HEK293T (cell line): ENCODE data around the gene EID2B.

Experiments
- CTCF ChIA-PET: fragments of 350-600 bp; formaldehyde crosslinking; extraction: SDS; loops from one replicate; lab custom pipeline; 2021; ENCODE audit warnings: antibody characterized with exemption, inconsistent platforms; lab: Yijun Ruan, JAX
- POLR2A ChIA-PET: fragments of 350-600 bp; formaldehyde crosslinking; extraction: SDS; loops from one replicate; lab custom pipeline; 2020; ENCODE audit warnings: antibody characterized with exemption, inconsistent platforms; lab: Yijun Ruan, JAX
- DNase-seq: peaks from one replicate; pipeline ENCODE4 v3.0.0; 2012; ENCODE audit warnings: mixed read lengths; ENCODE audit errors: extremely low spot score
- ARNT ChIP-seq: fragments of 450-650 bp; IDR thresholded peaks from 2 replicates; pipeline ENCODE4 v1.6.1; 2017; ENCODE audit warnings: mild to moderate bottlenecking
- BHLHE40 ChIP-seq: fragments of 450-650 bp; IDR thresholded peaks from 2 replicates; pipeline ENCODE4 v1.6.1; 2016; ENCODE audit warnings: mild to moderate bottlenecking, moderate library complexity, borderline replicate concordance
- CTBP1 ChIP-seq: fragments of 450-650 bp; IDR thresholded peaks from 2 replicates; pipeline ENCODE4 v1.6.1; 2016; ENCODE audit warnings: borderline replicate concordance
- ELF4 ChIP-seq: fragments of 450-650 bp; IDR thresholded peaks from 2 replicates; pipeline ENCODE4 v1.6.1; 2017; ENCODE audit warnings: antibody characterized with exemption
- FOXA1 ChIP-seq: fragments of 450-650 bp; IDR thresholded peaks from 2 replicates; pipeline ENCODE4 v1.6.1; 2016; ENCODE audit warnings: mild to moderate bottlenecking
- FOXK2 ChIP-seq: fragments of 450-650 bp; IDR thresholded peaks from 2 replicates; pipeline ENCODE4 v1.6.1; 2016; ENCODE audit warnings: mild to moderate bottlenecking
- FOXM1 ChIP-seq: fragments of 450-650 bp; IDR thresholded peaks from 2 replicates; pipeline ENCODE4 v1.6.1; 2017; ENCODE audit warnings: mild to moderate bottlenecking, borderline replicate concordance
- HDGF ChIP-seq: fragments of 450-650 bp; IDR thresholded peaks from 2 replicates; pipeline ENCODE4 v1.6.1; 2017; ENCODE audit warnings: antibody characterized with exemption, borderline replicate concordance
- L3MBTL2 ChIP-seq: fragments of 450-650 bp; conservative IDR thresholded peaks from 2 replicates; pipeline ENCODE4 v1.6.1; 2016; ENCODE audit warnings: mild to moderate bottlenecking
- LEF1 ChIP-seq: fragments of 450-650 bp; IDR thresholded peaks from 2 replicates; pipeline ENCODE4 v1.6.1; 2017; ENCODE audit warnings: mild to moderate bottlenecking, borderline replicate concordance
- NFRKB ChIP-seq: fragments of 450-650 bp; IDR thresholded peaks from 2 replicates; pipeline ENCODE4 v1.6.1; 2016; ENCODE audit warnings: mild to moderate bottlenecking, moderate library complexity
- PKNOX1 ChIP-seq: fragments of 450-650 bp; IDR thresholded peaks from 2 replicates; pipeline ENCODE4 v1.6.1; 2016
- SP1 ChIP-seq: fragments of 450-650 bp; IDR thresholded peaks from 2 replicates; pipeline ENCODE4 v1.6.1; 2017
- SUZ12 ChIP-seq: fragments of 450-650 bp; IDR thresholded peaks from 2 replicates; pipeline ENCODE4 v1.6.1; 2016; ENCODE audit warnings: mild to moderate bottlenecking
- TARDBP ChIP-seq: fragments of 450-650 bp; IDR thresholded peaks from 2 replicates; pipeline ENCODE4 v1.6.1; 2016
- ZNF384 ChIP-seq: fragments of 450-650 bp; IDR thresholded peaks from 2 replicates; pipeline ENCODE4 v1.6.1; 2016

Gene EID2B

DNA sequence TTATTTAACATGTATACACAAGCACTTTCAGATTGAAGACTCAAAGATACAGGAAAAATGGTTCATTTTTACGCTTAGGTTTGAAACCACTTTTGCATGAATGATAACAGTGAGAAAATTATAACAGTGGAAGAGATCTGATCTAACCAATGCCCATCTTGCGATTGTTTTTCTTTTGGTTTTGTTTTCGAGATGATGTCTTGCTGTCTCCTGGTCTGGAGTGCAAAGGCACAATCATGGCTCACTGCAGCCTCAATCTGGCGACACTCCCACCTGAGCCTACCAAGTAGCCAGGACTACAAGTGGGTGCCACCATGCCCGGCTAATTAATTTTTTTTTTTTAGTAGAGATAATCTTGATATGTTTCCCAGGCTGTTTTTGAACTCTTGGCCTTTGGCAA lies 17.5 kb upstream of the EID2B start:
- TF ChIP-seq L3MBTL2 (no peak), NFRKB (no peak), LEF1 (no peak), PKNOX1 (no peak), ARNT (no peak), FOXA1 (no peak), FOXK2 (no peak), ELF4 (no peak), FOXM1 (no peak), HDGF (no peak), BHLHE40 (no peak), CTBP1 (no peak), ZNF384 (no peak), SUZ12 (no peak)
- ChIA-PET POLR2A (no interaction called here), CTCF (interaction anchor here (1.8 to 2.0 kb wide), 2 partner anchors 8 to 122 kb away, joined by 6 to 17 read pairs; no protein-coding TSS in a partner anchor)
- DNase-seq: no peak

- TF ChIP-seq ELF4: no peak
- no peak for TF ChIP-seq L3MBTL2
- no peak for TF ChIP-seq CTBP1
- no peak for TF ChIP-seq SP1
- no peak for TF ChIP-seq FOXA1
- TF ChIP-seq PKNOX1: no peak
- TF ChIP-seq TARDBP: no peak
- no peak for TF ChIP-seq ZNF384
- TF ChIP-seq ARNT: no peak
- no peak for TF ChIP-seq FOXK2
- no peak for TF ChIP-seq HDGF
- TF ChIP-seq NFRKB: no peak
- no peak for TF ChIP-seq FOXM1
- ChIA-PET POLR2A (interaction anchor here (0.7 to 1.1 kb wide), 3 partner anchors 28 to 111 kb away, joined by 3 to 4 read pairs (median 3); partner anchors contain the start of genes RPS16 and SUPT5H), CTCF (no interaction called here)
- DNase-seq: no peak
Measured at GRCh38 chr19:39546599-39546998, 13.9 kb upstream of the EID2B start.

- no peak for DNase-seq
- ChIA-PET CTCF (no interaction called here), POLR2A (no interaction called here)
- TF ChIP-seq FOXM1 (no peak), FOXK2 (no peak), SP1 (no peak), TARDBP (no peak), CTBP1 (no peak), HDGF (no peak), ELF4 (no peak), LEF1 (no peak), PKNOX1 (no peak), NFRKB (no peak), L3MBTL2 (no peak), SUZ12 (no peak), BHLHE40 (no peak), FOXA1 (no peak), ARNT (no peak), ZNF384 (no peak)
Measured at GRCh38 chr19:39544911-39545310, 12.3 kb upstream of the EID2B start.

DNA sequence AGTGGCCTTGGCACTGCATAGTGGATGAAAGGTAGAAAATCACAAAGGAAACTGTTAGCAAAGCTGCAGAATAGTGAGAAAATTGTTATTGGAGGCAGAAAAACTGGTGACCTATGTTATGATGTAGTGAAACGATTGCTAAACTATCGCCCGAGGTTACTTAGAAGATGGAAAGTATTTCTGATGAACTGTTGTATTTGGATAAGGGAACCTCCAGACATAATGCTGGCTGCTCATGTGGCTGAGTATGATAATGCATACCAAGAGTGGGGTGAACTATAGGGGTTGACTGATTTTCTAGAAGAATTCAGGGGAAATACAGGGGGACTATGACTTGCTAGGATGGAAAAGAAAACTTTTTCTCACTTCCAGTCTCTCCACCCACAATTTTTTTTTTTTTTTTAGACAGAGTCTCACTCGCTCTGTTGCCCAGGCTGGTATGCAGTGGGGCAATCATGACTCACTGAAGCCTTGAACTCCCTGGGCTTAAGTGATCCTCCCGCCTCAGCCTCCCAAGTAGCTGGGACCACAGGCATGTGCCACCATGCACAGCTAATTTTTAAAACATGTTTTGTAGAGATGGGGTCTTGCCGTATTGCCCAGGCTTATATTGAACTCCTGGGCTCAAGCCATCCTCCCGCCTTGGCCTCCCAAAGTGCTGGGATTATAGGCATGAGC lies 11.7 kb upstream of the EID2B start:
- no peak for TF ChIP-seq PKNOX1
- no peak for TF ChIP-seq ZNF384
- TF ChIP-seq L3MBTL2: no peak
- no peak for TF ChIP-seq SUZ12
- TF ChIP-seq CTBP1: no peak
- no peak for DNase-seq
- CTCF ChIA-PET: no interaction called here
- POLR2A ChIA-PET: no interaction called here

- CTCF ChIA-PET: interaction anchor here (1.7 kb wide), 1 partner anchor 8 kb away, joined by 6 read pairs; no protein-coding TSS in a partner anchor
- TF ChIP-seq SUZ12 (no peak), ELF4 (no peak), ARNT (no peak), NFRKB (no peak), FOXK2 (no peak), LEF1 (no peak), FOXM1 (no peak), PKNOX1 (no peak), L3MBTL2 (no peak), BHLHE40 (no peak), HDGF (no peak), SP1 (no peak), ZNF384 (no peak), FOXA1 (no peak), TARDBP (no peak), CTBP1 (no peak)
- DNase-seq: no peak
- POLR2A ChIA-PET: no interaction called here
Measured at GRCh38 chr19:39543477-39543857, 10.8 kb upstream of the EID2B start.
